Spleen (tissue), 7 donors: ENCODE results near the gene PLCB2.

Experiments
- CTCF ChIP-seq, 11 experiments: fragments of 200-600 bp in 7 of 11; fragments of 450-650 bp in 4 of 11; sonication (generic) in 4 of 11; IDR thresholded peaks in 8 of 11; conservative IDR thresholded peaks in 3 of 11; 1 replicate in 7 of 11; 2 replicates in 4 of 11; pipeline versions ENCODE4 v1.4.0 to v1.8.0; 2016 to 2021; ENCODE audit warnings: antibody characterized with exemption in 11 of 11, inconsistent platforms in 4 of 11, mild to moderate bottlenecking in 1 of 11
- POLR2A ChIP-seq, 3 donors: fragments of 450-650 bp; IDR thresholded peaks; one replicate each; pipeline ENCODE4 v1.5.1; 2017; ENCODE audit warnings: antibody characterized with exemption in 3 of 3, mild to moderate bottlenecking in 1 of 3
- POLR2AphosphoS5 ChIP-seq, 3 donors: sonication (generic); formaldehyde crosslinking; IDR thresholded peaks; one replicate each; pipeline ENCODE4 v1.5.1; 2017; ENCODE audit warnings: antibody characterized with exemption in 3 of 3
- donor health status: DM: no; HTN: no; CAD: no; lungs with moderate emphysema.
- donor health status: DM: no; HTN: no; CAD: no.
- donor health status: DM: no; HTN: no; CAD: no.

- TF ChIP-seq POLR2AphosphoS5 (IDR thresholded peaks at IDR 0.05) (no peak), CTCF (IDR thresholded peaks at IDR 0.05 in 8 of 11, conservative IDR thresholded peaks at IDR 0.05 in 3 of 11) (no peak), POLR2A (IDR thresholded peaks at IDR 0.05) (no peak)
These were observed 46.0 kb upstream of the PLCB2 start for GRCh38 chr15:40353697-40354096.
